ENCODE results near the gene GALNT17.

GRCh38 chr7:71486414-71486813, 354.5 kb downstream of the GALNT17 start:
- no peak for TF ChIP-seq CTCF (IDR thresholded peaks at IDR 0.05)
- TF ChIP-seq POLR2A (IDR thresholded peaks at IDR 0.05) = no peak

Data from heart left ventricle (tissue), 13 donors.